HG03039 (cell line): Measurements from ENCODE around the gene PKHD1.
"Not testable (repeated sequence)": the region's sequence is repeated elsewhere in the genome, so short reads cannot be mapped to it uniquely, and the experiment has no call there.

Source experiments
- ATAC-seq: cut with Tn5 transposase; IDR thresholded peaks from one replicate; pipeline ENCODE4 v1.9.1; 2021; ENCODE audit warnings: mild to moderate bottlenecking, moderate library complexity; ENCODE audit not compliant: unreplicated experiment

The PKHD1 gene

DNA sequence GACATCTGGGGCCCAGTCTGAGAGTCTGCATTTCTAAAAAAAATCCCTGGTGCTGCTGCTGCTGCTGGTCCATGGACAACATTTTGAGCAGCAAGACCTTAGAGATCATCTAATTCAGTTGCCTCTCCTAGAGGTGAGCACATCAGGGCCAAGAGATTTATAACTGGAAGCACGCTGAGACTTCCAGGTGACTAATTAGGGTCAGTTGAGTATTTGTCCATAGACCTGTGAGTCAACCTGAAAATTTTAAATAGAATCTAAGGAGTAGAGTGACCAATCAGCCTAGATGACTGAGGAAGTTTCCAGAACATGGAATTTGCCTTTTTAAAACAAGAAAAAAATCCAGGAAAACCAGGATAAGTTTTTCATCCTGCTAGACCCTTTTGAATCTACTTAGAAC lies 221.4 kb downstream of the PKHD1 start:
- no peak for ATAC-seq

DNA sequence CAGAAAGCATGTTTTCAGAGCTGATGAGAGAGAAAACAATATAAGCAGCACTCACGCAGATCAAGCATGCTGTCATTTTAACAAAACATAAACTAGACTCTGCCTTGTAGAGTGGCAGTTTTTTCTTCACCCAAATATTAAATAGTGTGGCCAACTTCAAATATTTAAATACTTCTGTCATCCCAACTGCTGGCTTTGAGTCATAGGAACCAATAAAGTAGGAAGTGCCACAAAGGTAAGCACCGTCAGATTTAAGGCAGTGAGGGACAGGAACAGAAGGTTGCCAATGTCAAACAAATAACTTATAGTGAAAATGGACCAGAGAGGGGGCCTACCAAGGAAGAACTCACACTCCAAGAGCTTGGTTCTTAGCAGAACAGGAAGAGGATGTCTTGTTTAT lies 222.2 kb downstream of the PKHD1 start:
- ATAC-seq = no peak

DNA sequence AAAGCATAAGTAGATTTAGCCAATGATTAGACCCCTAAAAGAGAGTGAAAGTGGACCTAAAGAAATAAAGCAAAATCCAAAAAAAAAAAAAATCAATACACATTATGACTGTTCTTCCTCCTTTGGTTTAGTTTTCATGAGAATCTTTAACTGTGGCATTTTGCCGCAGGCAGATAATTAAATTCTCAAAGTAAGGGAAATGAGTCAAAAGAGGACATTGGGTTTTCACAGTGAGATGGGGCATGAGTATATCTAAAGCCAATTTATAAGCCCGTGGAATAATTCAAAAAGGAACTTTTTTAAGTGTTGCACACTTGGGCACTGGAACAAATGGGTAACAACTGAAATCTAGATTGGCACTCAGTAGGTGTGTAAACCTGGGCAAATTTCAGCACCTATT lies 230.3 kb downstream of the PKHD1 start:
- ATAC-seq = no peak

DNA sequence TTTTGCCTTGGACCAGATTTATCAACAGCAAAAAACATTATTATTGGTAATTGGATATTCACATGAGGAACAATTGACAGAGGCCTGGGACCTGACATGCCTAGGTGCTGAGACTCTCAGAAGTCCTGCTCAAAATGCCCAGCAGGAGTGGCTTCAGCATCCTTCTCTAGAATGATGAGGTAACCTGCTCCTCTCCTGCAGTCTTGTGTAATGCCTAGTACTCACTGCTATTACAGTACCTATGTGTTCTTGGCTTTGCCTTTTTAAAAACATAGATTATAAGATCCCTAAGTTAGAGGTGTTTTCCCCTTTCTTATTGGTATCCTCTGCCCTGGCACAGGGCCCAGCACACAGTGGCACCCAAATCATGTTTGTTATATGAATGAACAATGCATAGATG lies 230.9 kb downstream of the PKHD1 start:
- no peak for ATAC-seq

DNA sequence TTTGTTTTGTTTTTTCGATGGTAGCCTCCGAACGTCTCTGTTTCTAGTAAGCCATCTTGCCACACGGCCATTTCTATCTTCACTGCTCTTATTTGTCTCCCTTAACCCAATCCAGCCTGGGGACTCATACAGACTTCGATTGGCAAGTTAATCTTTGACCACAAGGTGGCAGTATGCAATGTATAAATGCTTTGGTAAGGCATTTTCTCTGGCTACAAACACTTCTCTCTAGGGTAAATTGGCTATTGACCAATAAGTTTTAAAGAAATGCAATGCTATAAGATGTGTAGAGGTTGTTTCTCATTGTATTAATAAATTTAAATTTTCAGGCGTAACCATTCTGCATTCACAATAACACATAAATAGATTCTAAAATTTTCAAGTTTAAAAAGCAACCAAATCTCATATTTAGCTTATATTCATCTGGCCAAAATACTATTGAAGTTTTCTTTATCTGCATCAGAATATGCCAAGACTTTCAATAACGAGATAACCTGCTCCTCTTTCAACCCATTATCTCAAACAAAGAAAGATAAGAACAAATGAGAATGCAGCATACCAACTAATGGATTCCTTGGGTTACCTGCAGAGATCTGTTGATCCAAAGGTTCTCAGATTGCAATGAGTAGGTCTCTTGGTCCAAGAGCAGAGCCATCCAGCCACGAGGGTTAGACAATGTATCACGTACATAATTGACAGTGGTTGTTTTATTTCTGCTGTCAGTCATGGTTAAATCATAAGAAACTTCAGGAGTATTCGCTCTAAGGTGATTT lies 231.9 kb downstream of the PKHD1 start:
- ATAC-seq = no peak

DNA sequence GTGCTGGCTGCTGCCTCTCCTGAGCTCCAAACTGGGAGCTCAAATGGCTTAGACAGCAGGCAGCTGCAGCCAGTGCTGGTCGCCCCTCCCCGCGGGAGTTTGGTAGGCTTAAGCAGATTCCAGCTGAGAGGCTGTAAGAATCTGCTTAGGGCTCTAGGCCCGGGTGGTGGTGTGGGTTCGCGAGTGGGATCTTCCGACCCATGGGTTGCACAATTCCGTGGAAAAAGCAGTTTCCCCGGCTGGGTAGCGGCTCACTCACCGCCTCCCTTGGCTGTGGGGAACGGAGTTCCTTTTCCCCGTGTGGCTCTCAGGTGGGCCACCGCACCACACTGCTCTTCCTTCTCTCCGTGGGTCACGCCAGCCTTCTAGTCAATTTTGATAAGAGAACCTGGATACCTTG lies 232.5 kb downstream of the PKHD1 start:
- ATAC-seq = no peak

DNA sequence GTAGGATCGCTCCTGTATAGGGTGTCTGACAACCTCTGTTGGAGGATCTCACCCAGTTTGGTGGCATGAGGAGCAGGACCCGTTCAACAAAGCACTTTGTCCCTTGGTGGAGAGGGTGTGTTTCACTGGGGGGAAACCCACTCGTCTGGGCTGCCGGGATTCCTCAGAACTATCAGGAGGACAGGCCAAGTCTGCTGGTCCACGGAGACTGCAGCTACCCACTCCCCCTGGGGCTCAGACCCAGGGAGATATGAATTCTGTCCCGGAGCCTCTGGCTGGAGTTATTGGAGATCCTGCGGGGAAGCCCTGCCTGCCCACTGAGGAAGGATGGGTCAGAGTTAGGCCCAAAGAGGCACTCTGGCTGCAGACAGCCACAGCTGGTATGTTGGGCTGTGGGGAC lies 233.1 kb downstream of the PKHD1 start:
- ATAC-seq = no peak

DNA sequence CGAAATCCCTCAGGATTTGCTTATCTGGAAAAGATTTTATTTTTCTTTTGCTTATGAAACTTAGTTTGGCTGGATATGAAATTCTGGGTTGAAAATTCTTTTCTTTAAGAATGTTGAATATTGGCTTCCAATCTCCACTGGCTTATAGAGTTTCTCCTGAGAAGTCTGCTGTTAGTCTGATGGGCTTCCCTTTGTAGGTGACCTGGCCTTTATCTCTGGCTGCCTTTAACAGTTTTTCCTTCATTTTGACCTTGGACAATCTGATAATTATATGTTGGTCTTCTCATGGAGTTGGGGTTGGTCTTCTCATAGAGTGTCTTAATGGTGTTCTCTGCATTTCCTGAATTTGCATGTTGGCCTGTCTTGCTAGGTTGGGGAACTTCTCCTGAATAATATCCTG lies 234.3 kb downstream of the PKHD1 start:
- not testable (repeated sequence) for ATAC-seq

DNA sequence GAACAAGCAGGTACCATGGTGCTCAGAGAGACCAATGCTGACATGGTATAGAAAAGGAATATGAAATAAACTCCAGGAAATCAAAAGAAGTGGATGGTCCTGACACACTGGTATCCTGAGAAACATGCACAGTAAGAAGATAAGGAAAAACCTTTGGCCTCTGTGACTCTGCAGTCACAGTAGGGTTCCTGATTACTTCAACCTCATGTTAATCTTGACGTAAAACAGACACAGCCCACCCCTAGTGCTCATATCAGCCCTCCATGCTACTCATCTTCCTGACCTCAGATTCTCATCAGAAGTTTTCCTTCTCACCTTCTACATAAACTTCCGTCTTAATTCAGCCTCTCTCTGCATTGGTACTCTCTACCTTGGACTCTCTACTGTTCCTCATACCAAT lies 240.9 kb downstream of the PKHD1 start:
- ATAC-seq = no peak

DNA sequence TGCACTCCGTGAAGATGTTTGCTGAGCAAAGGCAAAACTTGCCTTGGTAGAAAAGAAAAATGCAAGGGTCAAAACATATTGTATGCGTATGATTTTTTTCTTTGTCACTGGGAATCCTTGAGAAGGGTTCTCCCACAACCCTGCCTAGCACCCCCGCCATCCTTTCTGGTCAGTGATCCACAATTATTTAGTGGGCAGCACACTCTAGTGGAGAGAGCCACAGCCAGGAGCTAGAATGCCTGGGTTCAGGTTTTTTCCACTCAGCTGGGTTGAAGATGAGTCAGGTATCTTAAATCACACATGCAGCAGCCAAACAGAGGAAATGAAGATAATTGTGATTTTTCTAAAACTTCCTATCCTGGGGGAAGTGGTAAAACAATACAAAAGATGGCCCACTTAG lies 243.1 kb downstream of the PKHD1 start:
- no peak for ATAC-seq

DNA sequence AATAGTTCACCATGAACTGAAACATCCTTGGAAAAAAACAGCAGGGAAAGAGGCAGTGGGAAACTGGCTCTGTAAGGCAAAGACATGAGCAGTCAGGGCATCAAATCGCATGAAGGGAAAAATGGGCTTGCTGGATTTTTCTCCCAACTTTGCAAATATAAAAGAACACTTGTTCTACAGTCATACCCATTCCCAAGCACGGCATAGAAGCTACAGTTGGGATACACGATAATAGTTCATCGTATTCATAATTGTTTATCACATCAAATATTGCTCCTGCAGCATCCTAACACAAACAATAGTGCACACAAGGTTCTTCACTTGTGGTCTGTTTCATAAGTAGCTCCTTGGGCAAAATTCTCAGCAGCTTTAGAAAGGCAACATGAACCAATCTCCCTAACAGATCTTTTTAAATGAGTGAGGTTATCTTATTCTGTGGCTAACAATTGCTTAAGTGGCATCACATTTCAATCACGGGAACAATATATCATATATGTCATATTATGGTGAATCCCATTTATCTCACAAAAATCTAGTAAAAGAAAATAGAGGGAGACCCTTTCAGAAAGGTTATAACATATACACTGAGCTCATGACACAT lies 243.9 kb downstream of the PKHD1 start:
- no peak for ATAC-seq

DNA sequence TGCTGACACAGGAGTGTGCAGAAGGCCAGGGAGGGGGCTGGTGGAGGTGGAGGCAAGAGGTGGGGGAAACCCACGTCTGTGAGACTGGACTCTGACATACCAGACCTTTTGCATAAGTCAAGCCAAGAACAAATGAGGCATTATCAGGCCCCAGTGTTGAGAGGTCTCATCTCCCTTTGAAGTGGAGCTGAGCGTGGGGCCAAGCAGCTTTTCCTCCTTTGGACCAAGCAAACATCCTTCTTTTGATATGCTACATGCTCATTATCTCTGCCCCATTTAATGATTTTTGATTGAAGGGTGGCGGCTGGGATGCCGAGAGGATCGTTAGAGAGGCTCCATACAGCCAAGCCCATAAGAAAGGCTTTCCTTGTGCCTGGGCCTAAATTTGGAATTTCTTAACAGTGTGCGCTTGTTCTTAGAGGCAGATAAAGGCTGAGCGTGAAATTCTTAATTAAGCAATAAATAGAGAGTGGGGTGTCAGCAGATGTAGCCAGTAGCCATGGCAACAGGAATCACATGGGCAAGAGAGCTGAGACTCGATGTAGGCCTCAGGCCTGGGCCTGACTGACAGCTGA lies 244.5 kb downstream of the PKHD1 start:
- no peak for ATAC-seq

DNA sequence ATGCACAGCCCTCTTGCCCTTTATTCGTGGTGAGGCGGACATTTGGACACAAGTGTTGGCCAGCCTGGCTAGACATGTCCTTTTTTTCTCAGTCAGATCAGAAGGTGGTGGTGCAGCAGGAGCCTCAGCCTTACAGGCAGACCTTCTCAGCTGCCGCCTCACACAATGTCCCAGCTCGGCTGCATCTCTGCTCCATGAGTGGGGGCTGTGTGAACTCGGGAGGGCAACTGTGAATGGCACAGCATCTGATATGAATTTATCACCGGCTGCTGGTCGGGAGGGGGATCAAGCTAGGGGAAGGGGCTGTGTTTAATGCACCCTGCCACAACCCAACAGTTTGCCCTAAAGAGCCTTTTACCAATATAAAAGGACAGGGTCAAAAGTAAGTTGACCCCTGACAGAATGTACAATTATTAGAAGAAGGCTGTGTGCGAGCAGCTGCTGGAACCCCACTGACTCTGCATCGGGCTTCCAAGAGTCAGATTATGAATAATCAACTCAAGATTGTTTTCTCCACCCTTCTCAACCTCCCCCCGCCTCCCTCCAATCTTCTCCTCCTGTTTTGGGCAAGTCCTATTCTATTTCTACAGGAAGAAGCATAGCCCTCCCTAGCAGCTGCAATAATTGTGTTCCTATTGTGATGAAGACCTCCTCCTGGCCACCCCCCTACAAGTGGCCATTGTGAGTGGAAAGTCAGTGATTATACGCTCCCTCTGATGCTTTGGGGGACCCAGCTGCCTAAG lies 245.2 kb downstream of the PKHD1 start:
- no peak for ATAC-seq

DNA sequence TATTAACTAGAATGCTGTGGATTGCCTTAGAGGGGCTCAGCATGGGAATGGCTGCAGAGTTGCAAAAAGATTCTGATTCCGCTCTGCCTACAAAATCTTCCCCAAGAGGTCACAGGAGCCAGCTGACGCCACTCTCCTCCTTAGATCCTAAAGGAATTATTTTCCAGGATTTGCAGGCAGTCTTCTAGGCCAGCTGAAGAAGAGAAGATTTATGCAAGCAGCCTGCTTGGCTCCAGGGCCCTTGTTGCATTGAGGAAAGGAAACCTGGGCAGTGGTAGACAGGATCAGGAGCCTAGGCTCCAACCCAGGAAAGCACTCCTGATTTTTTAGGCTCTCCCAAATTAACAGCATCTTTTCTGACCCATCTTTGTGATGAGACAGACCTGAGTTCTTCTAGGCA lies 245.8 kb downstream of the PKHD1 start:
- ATAC-seq = no peak

DNA sequence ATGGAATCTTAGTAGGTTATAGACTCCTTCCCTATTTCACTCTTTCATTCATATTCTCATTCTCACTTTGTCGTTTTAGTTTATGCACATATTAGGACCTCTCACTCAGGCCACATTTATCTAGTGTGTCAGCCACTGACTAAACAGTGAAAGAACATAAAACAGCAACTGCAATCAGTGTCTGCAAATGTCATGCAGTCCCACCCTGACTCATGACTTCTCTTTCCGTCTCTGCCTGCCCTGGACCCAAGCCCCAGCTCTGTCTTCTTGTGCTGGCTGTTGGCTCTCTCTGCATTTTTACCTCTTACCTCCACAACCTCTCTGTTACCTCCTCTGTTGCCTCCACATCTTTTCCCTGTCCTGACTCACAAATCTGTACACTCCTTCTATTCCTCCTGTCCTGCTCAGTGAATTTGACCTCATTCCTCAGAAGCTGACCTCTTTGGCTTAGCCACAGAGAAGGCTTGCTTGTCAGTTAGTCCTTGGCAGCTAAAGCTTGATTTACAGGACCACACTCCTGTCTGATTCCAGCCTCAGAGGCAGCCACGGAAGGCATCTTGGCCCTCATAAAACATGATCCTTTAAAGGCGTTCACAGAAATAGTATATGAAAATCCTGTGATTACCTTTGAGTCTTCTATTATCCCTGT lies 247.6 kb downstream of the PKHD1 start:
- no peak for ATAC-seq

DNA sequence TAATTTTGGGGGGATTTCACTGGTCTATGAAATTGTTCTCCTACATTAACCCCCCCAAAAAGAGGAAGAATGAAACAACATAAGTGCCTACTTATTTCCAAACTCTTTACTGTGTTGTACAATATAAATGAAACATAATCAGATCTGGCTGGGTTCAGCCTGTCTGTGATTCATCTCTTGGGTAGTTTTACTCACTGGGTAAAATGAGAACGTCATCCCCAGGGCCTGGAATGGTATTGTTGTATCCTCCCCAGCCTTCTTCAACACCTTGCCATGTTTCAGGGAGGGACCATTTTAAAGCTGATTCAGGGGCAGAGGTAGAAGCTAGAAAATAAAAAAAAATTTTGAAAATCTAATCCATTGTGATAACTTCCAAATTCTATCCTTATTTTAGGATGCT lies 256.7 kb downstream of the PKHD1 start:
- no peak for ATAC-seq

DNA sequence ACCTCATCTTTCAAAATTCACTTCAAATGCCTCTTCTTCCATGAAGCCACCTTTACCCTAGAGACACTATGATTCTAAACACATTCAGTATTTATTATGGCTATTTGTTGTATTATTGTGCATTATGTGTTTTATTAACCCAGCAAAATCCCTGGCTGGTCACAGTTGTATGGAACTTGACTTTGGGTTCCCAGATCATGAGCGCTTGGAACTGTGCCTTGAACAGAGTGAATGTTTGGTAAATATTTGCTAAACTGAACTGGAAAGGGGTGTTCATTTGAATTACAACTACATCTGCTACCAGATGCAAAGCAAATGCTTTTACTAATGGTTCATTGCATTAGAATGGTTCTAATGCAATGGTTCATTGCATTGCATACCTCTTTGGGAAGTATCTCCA lies 259.8 kb downstream of the PKHD1 start:
- no peak for ATAC-seq

DNA sequence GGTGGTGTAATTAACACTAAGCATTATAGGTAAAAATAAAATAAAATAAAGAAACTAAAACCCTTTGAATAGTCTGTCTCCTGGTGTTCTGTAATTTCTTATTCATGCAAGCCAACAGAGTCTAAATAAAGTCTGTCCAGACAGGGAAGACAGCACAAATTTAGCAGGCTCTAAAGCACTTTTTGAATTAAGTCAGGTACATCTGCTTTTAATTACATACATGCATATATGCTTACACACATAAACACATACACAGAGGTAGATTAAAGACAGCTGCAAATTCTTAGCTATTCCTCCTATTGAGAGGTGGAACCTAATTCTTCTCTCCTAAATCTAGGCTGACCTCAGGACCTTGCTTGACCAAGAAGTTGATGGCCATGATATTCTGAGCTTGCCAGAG lies 262.5 kb downstream of the PKHD1 start:
- no peak for ATAC-seq

DNA sequence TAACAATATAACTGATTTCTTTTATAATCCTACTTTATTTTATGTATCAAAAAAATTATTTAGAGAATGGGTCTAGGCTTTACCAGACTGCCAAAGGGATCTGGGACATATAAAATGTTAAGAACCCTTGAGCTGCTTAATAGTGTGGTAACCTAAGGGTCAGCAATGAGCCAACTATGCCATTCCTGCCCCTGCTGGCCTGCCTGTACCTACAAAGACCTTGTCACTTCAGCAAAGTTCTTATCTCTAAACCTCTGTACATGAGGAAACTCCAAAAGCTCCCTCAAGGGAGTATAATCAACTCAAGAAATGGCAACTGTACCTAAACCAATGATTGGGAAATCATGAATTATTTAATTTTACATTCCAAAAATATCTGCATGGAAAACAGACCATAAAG lies 266.9 kb downstream of the PKHD1 start:
- ATAC-seq = no peak

DNA sequence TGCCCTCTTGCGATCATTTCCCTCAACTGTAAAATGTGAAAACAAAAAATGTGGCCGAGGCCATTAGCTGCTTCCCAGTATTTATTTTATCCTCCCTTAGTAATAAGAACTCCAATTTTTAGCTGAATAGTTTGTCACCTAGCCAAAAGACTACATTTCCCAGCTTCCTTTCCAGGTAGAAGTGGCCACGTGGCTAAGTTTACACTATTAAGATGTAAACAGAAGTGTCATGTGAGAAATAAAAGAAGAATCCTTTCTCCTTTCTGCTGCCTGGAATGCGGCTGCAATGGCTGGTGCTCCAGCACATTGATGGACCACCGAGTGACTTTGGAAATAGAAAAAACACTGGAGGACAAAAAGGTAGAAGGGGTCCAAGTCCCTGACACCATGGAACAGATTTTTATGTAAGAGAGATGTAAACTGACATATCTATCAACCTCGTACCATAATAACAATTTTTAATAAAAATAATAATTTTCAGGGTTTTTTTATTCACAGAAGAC lies 268.8 kb downstream of the PKHD1 start:
- ATAC-seq = no peak

DNA sequence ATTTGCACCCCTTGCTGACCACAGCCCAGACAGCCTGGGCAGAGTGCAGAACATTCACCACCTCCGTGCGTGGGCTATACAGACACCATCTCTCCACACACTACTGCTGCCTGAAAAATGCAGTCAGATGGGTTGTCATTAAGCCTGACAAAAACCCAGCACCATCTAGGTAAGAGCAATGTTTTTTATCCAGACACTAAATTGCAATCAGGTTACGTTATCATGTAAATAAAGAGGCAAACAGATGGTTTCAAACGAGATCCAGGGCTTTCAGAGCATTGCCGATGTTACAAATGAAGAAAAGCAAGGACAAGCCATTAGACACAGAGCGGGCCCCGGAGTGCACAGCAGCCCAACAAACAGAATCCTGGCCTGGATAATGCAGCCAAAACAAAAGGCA lies 269.6 kb downstream of the PKHD1 start:
- ATAC-seq = no peak
